ENCODE results near the gene CLIC4. TPM values are rescaled to one million over a fixed set of nuclear protein-coding genes. Genes with fewer than 3 reads are reported as not detected.

CLIC4 gene
- total RNA-seq, 2 donors from 2014 or later = 39.4 to 79.8 TPM

GRCh38 chr1:24830680-24831272, 85.5 kb downstream of the CLIC4 start:
- ATAC-seq (peak; percentile 50), DNase-seq (no peak)
- intact Hi-C loops (cut with DNase I, micrococcal nuclease) = no loop called here

- DNase-seq (no peak), ATAC-seq (no peak)
- intact Hi-C loops (cut with DNase I, micrococcal nuclease) = loop anchor here in 1 of 2 donors (10.0 kb wide), 1 partner anchor 147 kb away; no protein-coding TSS in a partner anchor
Measured at GRCh38 chr1:24841593-24841992, 96.3 kb downstream of the CLIC4 start.

- DNase-seq = no peak
- no peak for ATAC-seq
- intact Hi-C loops (cut with DNase I, micrococcal nuclease) = loop anchor here in 1 of 2 donors (5.0 to 10.0 kb wide), 2 partner anchors 152 to 191 kb away; no protein-coding TSS in a partner anchor
Measured at GRCh38 chr1:24846671-24847070, 101.4 kb downstream of the CLIC4 start.

- intact Hi-C loops (cut with DNase I, micrococcal nuclease) = loop anchor here (2.0 to 10.0 kb wide), 3 partner anchors 153 to 189 kb away; no protein-coding TSS in a partner anchor
Measured at GRCh38 chr1:24847995-24848881, 103.0 kb downstream of the CLIC4 start.

GRCh38 chr1:24849672-24850295, 104.5 kb downstream of the CLIC4 start:
- DNase-seq = peak in 1 of 2 donors; percentile 47
- intact Hi-C loops (cut with DNase I, micrococcal nuclease) = loop anchor here (2.0 to 10.0 kb wide), 4 partner anchors 155 to 355 kb away; no protein-coding TSS in a partner anchor
- ATAC-seq = peak; percentile 32

More at GRCh38 chr1:24847995-24848881, 103.0 kb downstream of the CLIC4 start:
- peak; percentile 91 to 95 for DNase-seq
- ATAC-seq = peak; percentile 89

GRCh38 chr1:24850328-24850920, 105.2 kb downstream of the CLIC4 start:
- ATAC-seq (no peak), DNase-seq (no peak)
- intact Hi-C loops (cut with DNase I, micrococcal nuclease) = loop anchor here in 1 of 2 donors (10.0 kb wide), 1 partner anchor 354 kb away; no protein-coding TSS in a partner anchor

GRCh38 chr1:24853649-24854048, 108.4 kb downstream of the CLIC4 start:
- DNase-seq = no peak
- ATAC-seq = no peak
- intact Hi-C loops (cut with DNase I, micrococcal nuclease) = loop anchor here in 1 of 2 donors (10.0 kb wide), 1 partner anchor 351 kb away; no protein-coding TSS in a partner anchor

- DNase-seq (no peak), ATAC-seq (no peak)
- intact Hi-C loops (cut with DNase I, micrococcal nuclease) = loop anchor here in 1 of 2 donors (10.0 kb wide), 1 partner anchor 349 kb away; no protein-coding TSS in a partner anchor
Measured at GRCh38 chr1:24855474-24855873, 110.2 kb downstream of the CLIC4 start.

GRCh38 chr1:24856787-24857506, 111.7 kb downstream of the CLIC4 start:
- DNase-seq = no peak
- ATAC-seq = no peak
- intact Hi-C loops (cut with DNase I, micrococcal nuclease) = loop anchor here in 1 of 2 donors (10.0 kb wide), 1 partner anchor 348 kb away; no protein-coding TSS in a partner anchor

- intact Hi-C loops (cut with DNase I, micrococcal nuclease) = loop anchor here in 1 of 2 donors (10.0 kb wide), 1 partner anchor 347 kb away; no protein-coding TSS in a partner anchor
- DNase-seq (no peak), ATAC-seq (no peak)
Measured at GRCh38 chr1:24857507-24858133, 112.4 kb downstream of the CLIC4 start.

- intact Hi-C loops (cut with DNase I, micrococcal nuclease) = loop anchor here in 1 of 2 donors (10.0 kb wide), 1 partner anchor 347 kb away; no protein-coding TSS in a partner anchor
- no peak for ATAC-seq
- DNase-seq = no peak
Measured at GRCh38 chr1:24858277-24858676, 113.0 kb downstream of the CLIC4 start.

GRCh38 chr1:24859063-24860010, 114.1 kb downstream of the CLIC4 start:
- intact Hi-C loops (cut with DNase I, micrococcal nuclease) = loop anchor here in 1 of 2 donors (10.0 kb wide), 1 partner anchor 345 kb away; no protein-coding TSS in a partner anchor
- DNase-seq (no peak), ATAC-seq (no peak)

- intact Hi-C loops (cut with DNase I, micrococcal nuclease) = no loop called here
- peak; percentile 9 for ATAC-seq
- no peak for DNase-seq
Measured at GRCh38 chr1:24860841-24861240, 115.6 kb downstream of the CLIC4 start.

GRCh38 chr1:24861821-24862727, 116.8 kb downstream of the CLIC4 start:
- intact Hi-C loops (cut with DNase I, micrococcal nuclease) = no loop called here
- ATAC-seq (peak; percentile 70), DNase-seq (peak; percentile 54 to 65)

GRCh38 chr1:24862775-24863483, 117.7 kb downstream of the CLIC4 start:
- ATAC-seq (no peak), DNase-seq (no peak)
- intact Hi-C loops (cut with DNase I, micrococcal nuclease) = no loop called here
